ENCODE measurements around the gene LSM4. TPM values are rescaled to one million over a fixed set of nuclear protein-coding genes. Genes with fewer than 3 reads are reported as not detected.

The LSM4 gene
- total and polyA plus RNA-seq, 2 of the 13 experiments (the other 11 are each of a cell fraction or from before 2014, with no cell fraction given) = 65.8 to 166 TPM

GRCh38 chr19:18304458-18305310, 18.2 kb downstream of the LSM4 start (continued):
- TF ChIP-seq KIAA2018 (CRISPR knock-in tag; IDR thresholded peaks at IDR 0.05; ENCODE audit: borderline replicate concordance) (no peak), FOXP1 (IDR thresholded peaks at IDR 0.05) (no peak), FOXP1 (CRISPR knock-in tag; IDR thresholded peaks at IDR 0.05) (peak; percentile 8; the same call in 1 of the 2 replicates), POGK (CRISPR knock-in tag; conservative IDR thresholded peaks at IDR 0.05) (peak; percentile 71; the same call in 1 of the 2 replicates), GABPB1 (CRISPR knock-in tag; IDR thresholded peaks at IDR 0.05) (peak; percentile 76), ELF3 (CRISPR knock-in tag; IDR thresholded peaks at IDR 0.05) (peak; percentile 78; the same call in 1 of the 2 replicates), ZNF564 (CRISPR knock-in tag; IDR thresholded peaks at IDR 0.05) (peak; percentile 84), ZNF337 (CRISPR knock-in tag; IDR thresholded peaks at IDR 0.05; ENCODE audit: borderline replicate concordance, low read depth) (no peak; the same call in 1 of the 2 replicates), YEATS4 (CRISPR knock-in tag; IDR thresholded peaks at IDR 0.05; ENCODE audit: borderline replicate concordance) (no peak), ZSCAN5A (CRISPR knock-in tag; IDR thresholded peaks at IDR 0.05; ENCODE audit: borderline replicate concordance) (no peak; the same call in 1 of the 2 replicates), ZBTB43 (CRISPR knock-in tag; conservative IDR thresholded peaks at IDR 0.05) (no peak), SNAPC2 (CRISPR knock-in tag; IDR thresholded peaks at IDR 0.05) (0 out of 2 replicates have a peak, but pooled peaks have one; percentile 34), KLF12 (CRISPR knock-in tag; IDR thresholded peaks at IDR 0.05; ENCODE audit: borderline replicate concordance) (no peak), ZNF180 (CRISPR knock-in tag; IDR thresholded peaks at IDR 0.05; ENCODE audit: borderline replicate concordance, low read depth) (no peak)
